Liver (tissue), 3 donors: ENCODE measurements around the gene SNRNP70.

ENCODE experiments used
- FOXA1 ChIP-seq: IDR thresholded peaks from 2 replicates; pipeline ENCODE4 v1.6.1; 2016; ENCODE audit warnings: antibody characterized with exemption
- GABPA ChIP-seq, 2 donors: IDR thresholded peaks in 1 of 2; conservative IDR thresholded peaks in 1 of 2; 2 replicates each; pipeline ENCODE4 v1.6.1; 2016; ENCODE audit warnings: antibody characterized with exemption in 2 of 2, mild to moderate bottlenecking in 1 of 2, moderate library complexity in 1 of 2
- HNF4A ChIP-seq, 2 donors: conservative IDR thresholded peaks; 2 replicates each; pipeline ENCODE4 v1.6.1; 2016; ENCODE audit warnings: antibody characterized with exemption in 2 of 2, mild to moderate bottlenecking in 2 of 2
- JUND ChIP-seq, 2 donors: IDR thresholded peaks; 2 replicates each; pipeline ENCODE4 v1.6.1; 2016; ENCODE audit warnings: antibody characterized with exemption in 2 of 2
- RAD21 ChIP-seq, 2 donors: IDR thresholded peaks; 2 replicates each; pipeline ENCODE4 v1.6.1; 2016; ENCODE audit warnings: antibody characterized with exemption in 2 of 2, mild to moderate bottlenecking in 2 of 2
- SP1 ChIP-seq: IDR thresholded peaks from 2 replicates; pipeline ENCODE4 v1.6.1; 2018; ENCODE audit warnings: antibody characterized with exemption, mild to moderate bottlenecking
- TAF1 ChIP-seq: conservative IDR thresholded peaks from 2 replicates; pipeline ENCODE4 v1.6.1; 2016; ENCODE audit warnings: antibody characterized with exemption, mild to moderate bottlenecking
- YY1 ChIP-seq: IDR thresholded peaks from 2 replicates; pipeline ENCODE4 v1.6.1; 2016; ENCODE audit warnings: antibody characterized with exemption, mild to moderate bottlenecking
- TF ChIP-seq, protein P1 (sequence below): IDR thresholded peaks from 2 replicates; pipeline ENCODE4 v1.6.1; 2016; ENCODE audit warnings: antibody characterized with exemption
- TF ChIP-seq, protein P2 (sequence below): fragments of 150-350 bp; IDR thresholded peaks from 2 replicates; pipeline ENCODE4 v1.5.1; 2017; ENCODE audit warnings: improper control_type of control experiment, low read depth, low read length; ENCODE audit not compliant: missing input control
- TF ChIP-seq, protein P3 (sequence below): IDR thresholded peaks from 2 replicates; pipeline ENCODE4 v1.6.1; 2016; ENCODE audit warnings: antibody characterized with exemption
- TF ChIP-seq, protein P4 (sequence below): IDR thresholded peaks from 2 replicates; pipeline ENCODE4 v1.6.1; 2016; ENCODE audit warnings: antibody characterized with exemption, mild to moderate bottlenecking
- donor health status: healthy.
- donor health status: healthy.

DNA sequence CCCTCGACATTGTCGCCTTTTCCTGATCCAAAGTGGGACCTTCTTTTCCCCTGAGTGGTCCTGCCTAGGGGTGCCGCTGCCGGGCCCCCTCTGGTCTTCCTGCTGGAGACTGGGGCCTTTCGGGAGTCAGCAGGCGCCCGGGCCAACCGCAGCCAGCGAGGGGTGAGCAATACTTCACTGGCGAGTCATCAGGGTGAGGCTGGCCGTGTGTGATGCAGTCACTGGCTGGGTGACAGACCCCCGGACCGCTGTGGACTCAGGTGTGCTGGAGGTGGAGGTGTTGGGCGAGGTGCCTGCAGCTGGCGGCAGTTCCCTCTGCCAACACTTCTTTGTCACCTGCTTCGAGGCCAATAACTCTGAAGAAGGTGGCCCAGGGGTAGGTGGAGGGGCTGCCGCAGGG is 43.1 kb upstream of the SNRNP70 start:
- TF ChIP-seq, protein P1, sequence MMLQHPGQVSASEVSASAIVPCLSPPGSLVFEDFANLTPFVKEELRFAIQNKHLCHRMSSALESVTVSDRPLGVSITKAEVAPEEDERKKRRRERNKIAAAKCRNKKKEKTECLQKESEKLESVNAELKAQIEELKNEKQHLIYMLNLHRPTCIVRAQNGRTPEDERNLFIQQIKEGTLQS: no peak
- TF ChIP-seq, protein P2, sequence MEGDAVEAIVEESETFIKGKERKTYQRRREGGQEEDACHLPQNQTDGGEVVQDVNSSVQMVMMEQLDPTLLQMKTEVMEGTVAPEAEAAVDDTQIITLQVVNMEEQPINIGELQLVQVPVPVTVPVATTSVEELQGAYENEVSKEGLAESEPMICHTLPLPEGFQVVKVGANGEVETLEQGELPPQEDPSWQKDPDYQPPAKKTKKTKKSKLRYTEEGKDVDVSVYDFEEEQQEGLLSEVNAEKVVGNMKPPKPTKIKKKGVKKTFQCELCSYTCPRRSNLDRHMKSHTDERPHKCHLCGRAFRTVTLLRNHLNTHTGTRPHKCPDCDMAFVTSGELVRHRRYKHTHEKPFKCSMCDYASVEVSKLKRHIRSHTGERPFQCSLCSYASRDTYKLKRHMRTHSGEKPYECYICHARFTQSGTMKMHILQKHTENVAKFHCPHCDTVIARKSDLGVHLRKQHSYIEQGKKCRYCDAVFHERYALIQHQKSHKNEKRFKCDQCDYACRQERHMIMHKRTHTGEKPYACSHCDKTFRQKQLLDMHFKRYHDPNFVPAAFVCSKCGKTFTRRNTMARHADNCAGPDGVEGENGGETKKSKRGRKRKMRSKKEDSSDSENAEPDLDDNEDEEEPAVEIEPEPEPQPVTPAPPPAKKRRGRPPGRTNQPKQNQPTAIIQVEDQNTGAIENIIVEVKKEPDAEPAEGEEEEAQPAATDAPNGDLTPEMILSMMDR: no peak
- TF ChIP-seq, protein P3, sequence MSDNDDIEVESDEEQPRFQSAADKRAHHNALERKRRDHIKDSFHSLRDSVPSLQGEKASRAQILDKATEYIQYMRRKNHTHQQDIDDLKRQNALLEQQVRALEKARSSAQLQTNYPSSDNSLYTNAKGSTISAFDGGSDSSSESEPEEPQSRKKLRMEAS: no peak
- TF ChIP-seq JUND (IDR thresholded peaks at IDR 0.05) (no peak), RAD21 (IDR thresholded peaks at IDR 0.05) (no peak), TAF1 (no peak), SP1 (no peak), YY1 (no peak), HNF4A (conservative IDR thresholded peaks at IDR 0.05) (no peak), GABPA (IDR thresholded peaks at IDR 0.05 in 1 of 2, conservative IDR thresholded peaks at IDR 0.05 in 1 of 2) (no peak), FOXA1 (no peak)
- TF ChIP-seq, protein P4, sequence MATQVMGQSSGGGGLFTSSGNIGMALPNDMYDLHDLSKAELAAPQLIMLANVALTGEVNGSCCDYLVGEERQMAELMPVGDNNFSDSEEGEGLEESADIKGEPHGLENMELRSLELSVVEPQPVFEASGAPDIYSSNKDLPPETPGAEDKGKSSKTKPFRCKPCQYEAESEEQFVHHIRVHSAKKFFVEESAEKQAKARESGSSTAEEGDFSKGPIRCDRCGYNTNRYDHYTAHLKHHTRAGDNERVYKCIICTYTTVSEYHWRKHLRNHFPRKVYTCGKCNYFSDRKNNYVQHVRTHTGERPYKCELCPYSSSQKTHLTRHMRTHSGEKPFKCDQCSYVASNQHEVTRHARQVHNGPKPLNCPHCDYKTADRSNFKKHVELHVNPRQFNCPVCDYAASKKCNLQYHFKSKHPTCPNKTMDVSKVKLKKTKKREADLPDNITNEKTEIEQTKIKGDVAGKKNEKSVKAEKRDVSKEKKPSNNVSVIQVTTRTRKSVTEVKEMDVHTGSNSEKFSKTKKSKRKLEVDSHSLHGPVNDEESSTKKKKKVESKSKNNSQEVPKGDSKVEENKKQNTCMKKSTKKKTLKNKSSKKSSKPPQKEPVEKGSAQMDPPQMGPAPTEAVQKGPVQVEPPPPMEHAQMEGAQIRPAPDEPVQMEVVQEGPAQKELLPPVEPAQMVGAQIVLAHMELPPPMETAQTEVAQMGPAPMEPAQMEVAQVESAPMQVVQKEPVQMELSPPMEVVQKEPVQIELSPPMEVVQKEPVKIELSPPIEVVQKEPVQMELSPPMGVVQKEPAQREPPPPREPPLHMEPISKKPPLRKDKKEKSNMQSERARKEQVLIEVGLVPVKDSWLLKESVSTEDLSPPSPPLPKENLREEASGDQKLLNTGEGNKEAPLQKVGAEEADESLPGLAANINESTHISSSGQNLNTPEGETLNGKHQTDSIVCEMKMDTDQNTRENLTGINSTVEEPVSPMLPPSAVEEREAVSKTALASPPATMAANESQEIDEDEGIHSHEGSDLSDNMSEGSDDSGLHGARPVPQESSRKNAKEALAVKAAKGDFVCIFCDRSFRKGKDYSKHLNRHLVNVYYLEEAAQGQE: no peak
